HG03439 (cell line): ENCODE results near the gene ARHGAP18.

Source experiments
- ATAC-seq: cut with Tn5 transposase; IDR thresholded peaks from one replicate; pipeline ENCODE4 v1.9.1; 2021; ENCODE audit warnings: mild to moderate bottlenecking, moderate library complexity; ENCODE audit not compliant: unreplicated experiment

ARHGAP18 gene

DNA sequence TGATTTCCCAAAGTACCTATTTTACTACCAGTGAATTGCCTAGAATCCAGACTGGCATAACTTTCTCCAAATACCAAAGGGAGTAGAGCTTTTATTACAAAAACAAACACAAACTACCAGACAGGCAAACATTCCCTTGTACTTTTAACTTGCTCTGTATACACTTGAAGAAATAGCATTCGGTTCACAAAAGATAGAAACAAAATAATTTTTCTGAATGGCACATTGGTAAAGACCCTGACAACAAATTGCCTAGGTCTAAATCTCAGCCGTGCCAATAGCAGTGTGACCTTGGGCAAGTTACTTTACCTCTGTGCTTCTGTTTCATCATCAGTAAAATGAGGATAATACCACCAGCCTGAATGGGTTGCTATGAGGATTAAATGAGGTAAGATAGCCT is 15.9 kb downstream of the ARHGAP18 start:
- ATAC-seq = no peak

DNA sequence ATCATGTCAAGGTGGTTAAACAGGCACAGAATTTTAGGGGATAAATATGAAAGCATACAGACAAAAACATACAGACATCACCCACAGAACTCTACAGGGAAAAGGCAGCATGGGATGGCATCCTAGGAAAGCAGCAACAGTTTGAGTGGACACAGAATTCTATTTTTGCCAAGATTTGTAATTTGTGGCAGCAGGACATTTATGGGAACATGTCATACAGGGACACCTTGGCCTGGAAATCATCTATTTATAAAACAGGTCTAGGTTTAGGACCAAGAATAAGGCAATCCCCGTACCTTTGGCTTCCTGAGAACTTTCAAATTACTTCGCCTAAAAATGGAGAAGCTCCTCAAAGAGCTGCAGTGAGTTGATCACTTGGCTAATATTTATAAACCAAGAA is 17.5 kb downstream of the ARHGAP18 start:
- no peak for ATAC-seq

DNA sequence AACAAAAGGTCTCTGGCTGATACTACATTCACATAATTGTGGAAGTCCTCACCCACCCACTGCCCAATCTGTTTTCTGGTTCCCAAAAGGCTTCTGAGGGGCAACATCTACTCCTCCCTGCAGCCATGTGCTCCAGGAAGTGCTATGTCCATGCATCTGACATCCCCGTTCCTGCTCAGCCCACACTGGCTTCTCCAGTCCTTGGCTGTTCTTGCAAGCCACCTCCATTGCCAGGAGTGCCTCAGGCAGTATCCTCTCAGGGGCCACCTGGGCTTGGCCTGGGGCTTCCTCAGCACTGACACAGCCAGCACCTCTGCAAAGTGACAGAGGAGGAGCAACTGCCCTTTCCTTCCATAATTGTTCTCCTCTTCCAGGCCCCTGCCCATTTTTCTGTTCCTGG is 18.3 kb downstream of the ARHGAP18 start:
- ATAC-seq = no peak

DNA sequence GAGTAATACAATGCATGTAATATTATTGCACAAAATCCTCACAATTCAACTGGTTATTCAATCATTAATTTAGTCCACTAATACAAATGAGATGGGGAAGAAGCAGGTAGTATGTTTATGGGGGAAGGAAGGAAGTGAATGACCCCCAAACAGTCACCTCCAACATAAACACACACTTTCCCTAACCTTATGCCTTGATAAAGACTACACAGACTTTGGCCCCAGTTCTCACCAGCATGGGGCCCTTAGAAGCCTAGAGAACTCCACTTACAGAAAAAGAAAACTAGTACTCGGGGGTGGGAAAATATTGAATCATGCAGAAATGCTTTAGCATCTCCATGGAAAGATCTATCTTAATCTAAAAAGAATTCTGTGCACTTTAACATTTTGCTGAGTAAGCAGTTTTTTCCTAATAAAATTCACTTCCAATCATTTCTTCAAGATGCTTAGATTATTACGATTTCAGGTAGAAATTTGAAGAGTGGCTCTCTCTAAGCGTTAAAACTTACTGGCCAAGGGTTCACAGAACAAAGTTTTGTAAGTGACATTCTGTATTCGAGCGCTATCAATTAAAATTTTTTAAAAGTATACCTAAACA is 18.8 kb downstream of the ARHGAP18 start:
- ATAC-seq = no peak

DNA sequence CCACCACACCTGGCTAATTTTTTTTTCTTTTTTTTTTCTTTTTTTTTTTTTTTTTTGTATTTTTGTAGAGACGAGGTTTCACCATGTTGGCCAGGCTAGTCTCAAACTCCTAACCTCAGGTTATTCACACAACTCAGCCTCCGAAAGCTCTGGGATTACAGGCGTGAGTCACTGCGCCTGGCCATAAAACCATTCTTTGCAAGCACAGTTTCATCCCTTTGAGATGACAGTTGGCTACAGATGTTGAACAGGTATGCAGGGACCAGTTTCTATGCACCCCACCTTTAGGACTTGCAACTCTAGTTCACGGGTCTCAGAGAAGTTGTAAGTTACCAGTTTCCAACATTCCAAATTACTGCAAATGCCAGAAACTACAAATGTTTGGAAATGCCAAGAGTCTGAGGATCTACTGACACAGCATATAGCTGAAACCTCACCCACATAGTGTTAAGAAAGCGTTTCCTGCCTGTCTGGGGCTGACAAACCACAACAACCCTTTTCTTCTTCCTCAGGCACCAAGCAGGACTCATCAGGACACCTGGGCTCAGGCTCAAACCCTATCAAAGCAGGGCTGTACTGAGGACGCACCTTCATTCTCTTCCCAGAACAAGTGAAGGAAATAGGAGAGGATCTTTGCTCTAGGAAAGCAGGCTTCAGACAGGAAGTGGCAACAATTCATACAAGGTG is 22.9 kb downstream of the ARHGAP18 start:
- peak; percentile 57 for ATAC-seq

DNA sequence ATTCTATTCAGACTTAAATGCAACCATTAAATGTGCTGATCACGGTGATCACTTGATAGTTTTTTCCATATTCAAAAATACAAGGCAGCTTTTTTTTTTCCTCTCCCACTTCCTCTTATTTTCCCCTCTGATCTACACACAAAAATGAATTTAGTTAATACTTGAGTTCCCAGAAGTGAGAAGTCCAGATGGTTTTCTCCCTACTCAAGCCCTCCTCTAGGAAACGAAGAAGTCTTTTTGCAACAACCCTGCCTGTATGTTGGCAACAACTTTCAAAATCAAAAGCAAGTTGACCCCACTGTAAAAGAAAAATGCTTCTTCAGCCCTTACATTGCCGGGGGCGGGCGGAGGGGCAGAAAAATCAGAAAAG is 24.3 kb downstream of the ARHGAP18 start:
- no peak for ATAC-seq

DNA sequence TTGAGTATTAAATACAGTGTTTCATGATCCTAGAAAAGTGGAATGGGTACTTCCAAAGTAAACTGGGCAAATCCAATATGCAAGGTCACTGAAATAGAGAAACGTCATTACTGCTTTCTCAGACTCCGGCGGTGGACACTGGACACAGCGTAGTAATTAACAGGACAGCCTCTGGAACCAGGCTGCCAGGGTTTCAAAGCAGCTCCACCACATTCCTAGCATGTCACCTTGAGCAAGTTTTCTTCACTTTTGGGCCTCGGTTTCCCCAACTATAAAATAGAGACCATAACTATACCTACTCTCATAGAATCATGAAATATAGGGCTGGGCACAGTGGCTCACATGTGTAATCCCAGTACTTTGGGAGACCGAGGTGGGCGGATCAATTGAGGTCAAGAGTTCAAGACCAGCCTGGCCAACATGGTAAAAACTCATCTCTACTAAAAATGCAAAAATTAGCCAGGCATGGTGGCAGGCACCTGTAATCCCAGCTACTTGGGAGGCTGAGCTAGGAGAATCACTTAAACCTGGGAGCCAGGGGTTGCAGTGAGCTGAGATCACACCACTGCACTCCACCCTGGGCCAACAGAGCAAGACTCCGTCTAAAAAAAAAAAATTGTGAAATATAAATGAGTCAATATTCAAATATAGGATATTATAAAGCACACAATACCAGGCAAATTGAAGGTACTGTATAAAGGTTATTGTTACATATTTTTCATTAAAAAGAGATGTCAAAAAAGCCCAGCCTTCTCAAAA is 24.9 kb downstream of the ARHGAP18 start:
- no peak for ATAC-seq

DNA sequence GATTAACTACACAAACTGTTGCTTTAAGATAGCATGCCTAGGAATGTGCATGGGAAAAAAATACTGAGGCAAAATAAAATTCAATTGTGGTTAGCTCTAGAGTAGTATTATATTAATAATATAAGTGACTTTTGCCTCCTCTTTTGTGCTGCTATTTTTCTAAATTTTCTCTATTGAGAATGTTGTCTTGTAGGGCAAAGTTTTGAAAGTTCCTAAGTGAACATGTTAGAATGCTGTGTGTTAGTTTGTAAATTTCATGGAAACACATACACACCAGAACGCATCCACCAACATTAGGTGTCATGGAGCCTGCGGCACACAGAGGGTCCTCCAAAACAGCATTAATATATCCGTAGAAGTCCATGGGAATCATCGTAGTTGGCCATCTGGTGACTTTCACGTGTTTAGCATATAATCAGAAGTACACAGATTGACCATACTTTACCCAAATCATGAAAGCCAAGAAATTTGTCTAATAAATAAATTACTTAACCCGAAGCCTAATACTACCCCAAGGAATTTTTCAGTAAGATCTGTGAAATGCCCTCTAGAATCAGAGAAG is 25.6 kb downstream of the ARHGAP18 start:
- no peak for ATAC-seq

DNA sequence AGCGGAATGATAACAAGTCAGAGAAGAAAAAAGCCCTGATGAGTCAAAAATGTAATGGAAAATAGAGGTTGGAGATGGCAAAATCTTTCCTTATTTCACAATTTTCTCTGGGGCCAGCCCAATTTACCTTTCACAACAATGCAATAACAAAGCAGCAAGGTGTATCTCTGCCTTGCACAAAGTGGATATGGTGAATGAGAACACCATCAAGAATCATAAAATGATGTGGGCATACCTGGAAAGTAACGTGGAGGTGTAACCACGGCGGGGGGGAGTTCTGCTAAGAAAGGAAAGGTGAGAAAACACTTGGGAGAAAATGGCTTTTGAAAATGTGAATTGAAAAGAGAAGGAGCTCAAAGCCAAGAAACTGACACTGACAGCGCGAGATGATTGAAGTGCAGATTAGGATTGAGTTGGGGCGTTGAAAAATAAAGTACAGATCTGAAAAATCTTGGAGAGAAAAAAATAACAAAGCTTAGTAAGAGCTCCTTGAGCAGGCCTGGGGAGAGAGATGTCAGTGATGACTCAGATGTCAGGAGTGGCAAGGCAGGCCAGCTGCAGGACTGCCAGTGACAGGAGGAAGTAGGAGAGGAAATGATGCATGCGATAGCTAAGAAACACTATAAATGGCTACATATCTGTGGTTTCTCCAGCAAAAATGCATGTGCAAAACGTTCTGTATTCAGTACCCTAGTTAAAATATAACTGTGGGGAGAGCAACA is 26.2 kb downstream of the ARHGAP18 start:
- peak; percentile 95 for ATAC-seq

DNA sequence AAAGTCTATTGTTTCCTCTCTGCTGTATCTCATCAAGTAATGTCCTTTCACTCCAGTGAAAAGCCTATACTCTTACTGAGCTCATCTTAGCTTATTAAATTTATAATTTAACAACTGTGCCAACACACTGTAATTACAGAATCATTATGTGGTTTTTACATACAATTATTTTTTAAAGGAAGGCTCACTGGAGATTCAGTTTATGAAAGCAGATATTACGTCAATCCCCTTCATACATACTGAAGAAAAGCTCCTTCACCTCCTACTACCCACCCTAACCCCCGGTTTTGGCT is 28.1 kb downstream of the ARHGAP18 start:
- ATAC-seq = no peak

DNA sequence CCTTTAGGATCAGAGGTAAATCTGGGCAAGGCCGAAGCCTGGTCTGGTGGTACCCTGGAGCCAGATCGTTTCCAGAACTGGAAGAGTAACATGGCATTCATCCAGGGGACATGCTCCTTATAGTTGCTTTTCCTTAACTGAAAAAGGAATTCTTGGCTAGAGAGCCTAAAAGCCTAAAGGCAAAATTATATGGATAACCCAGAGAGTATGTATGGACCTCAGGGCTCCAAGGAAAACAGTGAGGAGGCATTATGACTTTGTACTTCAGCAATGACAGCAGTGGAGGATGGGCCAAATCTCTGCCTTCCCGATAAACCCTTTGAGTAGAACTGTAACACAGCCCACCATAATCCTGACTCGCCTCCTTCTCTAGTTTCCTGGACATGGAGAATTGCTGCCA is 29.3 kb downstream of the ARHGAP18 start:
- no peak for ATAC-seq

DNA sequence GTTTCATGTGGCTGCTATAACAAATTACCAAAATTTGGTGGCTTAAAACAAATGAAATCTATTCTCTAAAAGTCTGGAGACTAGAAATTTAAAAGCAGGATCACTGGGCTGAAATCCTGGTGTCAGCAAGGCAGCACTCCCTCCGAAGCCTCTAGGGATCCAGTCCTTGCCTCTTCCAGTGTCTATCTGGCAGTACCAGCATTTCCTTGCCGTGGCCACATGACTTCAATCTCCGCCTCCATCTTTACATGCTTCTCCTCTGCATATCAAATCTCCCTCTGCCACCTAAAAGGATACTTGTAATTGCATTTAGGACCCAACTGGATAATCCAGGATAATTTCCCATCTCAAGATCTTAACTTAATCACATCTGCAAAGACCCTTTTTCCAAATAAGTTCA is 30.2 kb downstream of the ARHGAP18 start:
- ATAC-seq = no peak

DNA sequence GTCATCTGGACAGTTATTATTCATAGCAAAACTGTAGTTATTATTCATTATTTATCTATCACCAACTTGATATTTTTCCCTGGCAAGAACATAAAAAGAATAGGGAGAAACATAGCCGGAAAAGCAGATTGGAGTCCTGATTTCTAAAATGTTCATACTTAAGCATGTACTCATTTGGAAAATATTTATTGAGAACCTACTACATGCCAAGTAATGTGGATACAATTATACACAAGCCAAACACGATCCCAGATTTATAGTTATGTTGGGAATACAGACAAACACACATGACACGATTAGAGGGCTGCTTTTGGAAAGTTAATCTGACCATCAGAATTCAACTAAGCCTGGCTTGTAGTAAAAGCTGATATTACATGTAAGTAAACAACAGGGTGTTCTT is 30.7 kb downstream of the ARHGAP18 start:
- ATAC-seq = no peak

DNA sequence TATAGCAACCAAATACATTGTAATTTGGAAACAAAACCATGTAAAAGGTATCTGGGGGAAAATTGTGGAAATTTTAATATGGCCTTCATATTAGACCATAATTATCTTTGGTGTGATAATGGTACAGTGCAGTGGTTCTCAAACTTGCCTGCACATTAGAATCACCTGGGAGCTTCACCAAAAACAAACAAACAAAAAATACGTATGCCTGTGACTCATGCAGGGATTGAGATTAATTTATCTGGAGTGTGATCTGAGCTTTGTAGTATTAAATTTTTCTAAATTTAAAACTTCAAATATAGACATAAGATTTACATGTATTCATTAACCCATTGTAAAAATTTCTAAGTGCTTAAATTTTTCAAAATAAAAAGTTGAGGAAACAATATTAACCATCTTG is 31.5 kb downstream of the ARHGAP18 start:
- ATAC-seq = no peak

DNA sequence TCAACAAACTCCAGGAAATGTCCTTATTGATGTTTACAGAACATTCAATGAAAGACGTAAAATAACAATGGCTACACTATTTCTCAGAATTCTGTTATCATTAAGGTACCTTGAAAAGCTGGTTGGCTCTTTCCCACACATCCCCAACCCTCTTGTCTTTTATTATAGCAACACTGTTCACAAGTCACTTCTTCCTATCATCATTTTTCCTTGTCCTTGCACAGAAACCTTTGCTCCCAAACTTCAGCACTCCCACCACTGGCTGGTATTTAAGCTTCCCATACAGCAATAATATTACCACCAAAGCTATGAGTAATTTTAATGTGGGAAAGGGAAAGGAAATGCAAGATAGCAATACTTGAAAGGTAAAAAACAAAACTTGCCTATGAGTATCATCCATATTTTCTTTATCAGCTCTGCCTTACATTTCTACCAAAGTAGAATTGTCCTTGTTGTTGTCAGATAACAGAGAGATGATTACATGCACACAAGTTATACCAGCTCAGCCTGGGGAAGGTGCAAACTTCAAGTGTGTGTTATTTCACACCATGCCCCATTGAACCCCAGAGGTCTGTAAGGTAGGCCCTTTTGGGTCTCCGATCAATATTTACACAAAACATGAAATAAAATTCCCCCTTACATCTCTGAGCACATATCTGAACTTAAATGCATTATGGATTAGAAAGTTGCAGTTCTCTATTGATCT is 32.2 kb downstream of the ARHGAP18 start:
- ATAC-seq = no peak

DNA sequence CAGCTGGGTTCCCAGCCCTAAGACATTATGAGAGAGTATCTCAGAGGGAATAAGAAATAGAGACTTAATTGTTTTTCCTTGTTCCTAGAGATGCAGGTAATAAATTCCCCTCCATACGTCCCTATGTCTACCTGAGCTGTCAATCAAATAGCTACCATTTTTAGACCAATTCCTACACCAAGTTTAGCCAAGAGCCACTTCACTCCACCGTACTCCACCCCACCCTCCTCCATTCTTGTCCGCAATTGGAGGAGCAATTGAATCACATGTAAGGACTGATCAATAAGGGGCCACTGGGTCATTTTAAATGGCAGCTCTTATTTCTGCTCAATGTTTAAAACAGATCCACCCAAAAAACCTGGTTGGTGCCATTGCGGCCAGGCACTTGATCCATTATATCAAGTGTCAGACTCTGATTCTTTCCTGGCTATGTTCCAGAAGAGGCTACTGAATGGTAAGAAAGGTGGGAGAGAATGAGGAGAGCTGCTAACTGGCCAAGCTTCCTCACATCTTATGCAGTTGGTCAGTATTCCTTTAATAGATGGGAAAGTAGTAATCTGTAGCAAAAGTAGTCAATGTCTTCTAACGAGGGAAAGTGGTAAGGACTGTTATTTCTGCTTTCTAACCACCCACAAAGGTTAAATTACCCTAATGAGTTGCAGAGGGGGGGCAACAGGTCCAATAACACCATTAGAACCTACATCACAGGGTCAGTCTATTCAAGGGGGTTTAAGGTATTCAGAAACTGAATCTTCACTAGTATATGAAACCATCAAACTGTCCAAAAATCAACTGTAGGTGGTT is 34.1 kb downstream of the ARHGAP18 start:
- ATAC-seq = no peak

DNA sequence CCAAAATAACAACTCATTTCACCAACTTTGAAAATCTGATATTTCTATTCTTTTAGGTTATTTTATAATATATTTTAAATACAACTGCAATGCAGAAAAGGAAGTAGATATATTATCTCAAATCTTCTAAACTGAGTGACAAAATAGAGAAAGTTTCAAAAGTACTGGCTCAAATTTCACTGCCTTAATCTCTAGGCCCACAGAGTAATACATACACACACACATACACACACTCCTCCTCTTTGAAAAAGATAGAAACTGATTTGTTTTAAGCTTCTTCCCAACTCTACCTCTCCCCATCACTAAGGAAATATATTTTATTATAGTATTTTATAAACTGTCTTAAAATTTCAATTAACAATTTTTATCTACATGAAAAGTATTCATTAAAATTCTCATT is 36.2 kb downstream of the ARHGAP18 start:
- no peak for ATAC-seq

DNA sequence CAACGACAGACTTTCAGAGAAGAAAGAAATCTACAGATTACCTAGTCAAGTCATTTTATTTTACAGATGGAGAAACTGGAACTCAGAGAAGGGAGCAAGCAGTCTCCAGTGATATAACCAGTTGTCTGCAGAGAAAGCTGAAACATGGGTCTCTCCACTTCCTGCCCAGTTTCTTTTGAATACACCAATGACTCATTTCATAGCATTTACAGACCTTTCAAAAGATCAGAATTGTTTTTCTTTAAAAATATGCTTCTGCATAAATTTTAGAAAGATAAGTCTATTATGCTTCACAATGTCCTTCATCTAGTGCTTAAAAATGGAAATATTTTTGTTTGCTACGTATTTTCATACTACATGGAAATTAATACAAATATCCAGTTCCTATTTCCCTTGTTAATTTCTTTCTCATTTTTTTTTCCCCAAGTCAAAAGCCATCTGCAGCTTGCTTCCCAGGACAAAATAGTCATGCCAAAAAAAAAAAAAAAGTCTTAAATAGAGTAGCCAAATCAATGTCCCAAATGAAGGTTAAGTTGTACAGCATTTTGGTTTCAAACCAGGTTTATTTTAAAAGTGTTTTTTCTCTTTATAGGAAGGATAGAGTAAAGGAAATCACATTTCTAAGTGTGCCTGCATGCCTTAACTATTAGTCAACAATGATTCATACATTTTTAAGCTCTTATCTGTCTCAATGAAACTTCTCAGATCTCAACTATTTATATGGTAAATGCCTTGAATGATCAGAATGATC is 36.9 kb downstream of the ARHGAP18 start:
- peak; percentile 51 for ATAC-seq

DNA sequence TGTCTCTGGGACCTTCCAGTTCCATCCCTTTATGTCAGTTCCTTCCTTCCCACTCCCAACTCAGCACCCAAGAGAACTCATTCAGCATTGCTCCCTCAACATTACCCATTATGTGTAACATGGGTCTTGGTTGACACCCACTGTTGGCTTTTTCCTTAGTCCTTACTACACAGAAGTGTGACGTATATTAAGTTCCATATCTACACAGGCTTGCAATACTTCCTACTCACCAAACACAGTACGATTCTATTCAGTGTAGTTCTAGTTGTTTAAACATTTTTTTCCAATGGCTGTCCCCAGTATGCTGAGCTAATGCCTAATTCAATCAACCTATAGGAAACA is 37.7 kb downstream of the ARHGAP18 start:
- ATAC-seq = peak; percentile 33
